GM15510 (cell line): ENCODE results near the gene USHBP1.

Source experiments
- POLR2A ChIP-seq: IDR thresholded peaks from 3 replicates; pipeline ENCODE4 v1.6.1; 2011; ENCODE audit warnings: borderline replicate concordance; ENCODE audit not compliant: insufficient read length; ENCODE audit errors: extremely low read depth

Gene USHBP1

DNA sequence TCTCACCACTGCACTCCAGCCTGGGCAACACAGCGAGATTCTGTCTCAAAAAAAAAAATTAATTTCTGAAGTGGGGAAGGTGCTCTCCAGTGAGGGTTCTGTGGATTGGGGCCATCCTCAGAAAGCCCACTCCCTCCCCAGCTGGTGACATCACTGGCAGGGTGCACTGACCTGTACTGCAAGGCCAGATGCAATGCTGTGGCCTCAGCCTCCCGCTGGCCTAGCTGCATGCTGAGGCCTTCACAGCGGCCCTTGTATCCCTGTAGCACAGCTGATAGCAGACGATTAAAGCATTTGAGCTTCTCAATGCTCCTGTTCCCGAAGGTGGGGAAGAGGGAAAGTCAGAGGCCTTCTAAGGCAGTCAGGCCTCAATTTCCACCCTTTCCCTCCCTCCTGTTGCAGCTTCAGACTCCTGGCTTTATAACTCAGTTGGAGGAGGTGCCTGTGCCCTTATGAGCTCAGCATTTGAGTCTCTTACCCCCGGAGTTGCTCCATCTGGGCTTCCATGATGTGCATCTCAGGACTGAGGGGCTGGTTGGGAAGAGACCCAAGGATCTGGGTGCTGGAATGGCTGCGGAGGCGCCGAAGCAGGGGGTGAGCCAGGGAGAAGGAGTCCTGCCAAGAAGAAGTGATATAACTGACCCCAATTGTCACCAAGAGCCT is 5.3 kb downstream of the USHBP1 start:
- TF ChIP-seq POLR2A, result no peak

GRCh38 chr19:17256130-17256529 is 8.4 kb downstream of the USHBP1 start:
- TF ChIP-seq POLR2A, result no peak

- TF ChIP-seq POLR2A, result no peak
Measured at GRCh38 chr19:17255150-17255621, 9.4 kb downstream of the USHBP1 start.

- TF ChIP-seq POLR2A, result no peak
Measured at GRCh38 chr19:17254636-17255035, 9.9 kb downstream of the USHBP1 start.

DNA sequence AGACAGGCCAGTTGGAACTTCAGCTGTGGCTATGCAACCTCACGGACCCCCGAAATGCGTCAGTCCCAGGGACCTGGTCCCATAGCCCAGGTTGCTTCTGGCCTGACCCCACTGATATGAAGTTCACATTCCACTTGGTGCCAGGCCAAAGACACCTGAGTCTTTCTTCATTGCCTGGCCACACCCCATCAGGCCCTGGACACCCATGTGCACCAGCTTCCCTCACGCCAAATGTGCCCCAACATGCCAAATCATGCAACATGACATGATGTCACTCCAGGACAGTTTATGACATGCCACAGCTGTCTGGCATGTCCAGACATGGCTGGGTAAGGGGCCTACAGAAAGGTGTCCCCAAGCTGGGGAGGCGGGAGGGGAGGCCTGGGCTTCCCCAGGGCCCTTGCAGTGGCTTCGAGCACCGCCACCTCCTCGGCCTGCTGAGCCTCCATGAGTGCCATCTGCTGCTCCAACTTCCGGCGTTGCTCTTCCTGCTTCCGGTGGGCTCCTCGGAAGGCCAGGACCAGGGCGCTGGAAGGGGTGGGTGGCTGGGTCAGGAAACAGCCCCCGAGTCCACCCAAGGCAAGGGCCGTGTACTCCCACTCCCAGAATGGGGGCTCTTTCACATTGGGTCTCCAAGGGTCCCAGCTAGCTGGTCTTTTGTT is 14.5 kb downstream of the USHBP1 start:
- TF ChIP-seq POLR2A, result no peak

DNA sequence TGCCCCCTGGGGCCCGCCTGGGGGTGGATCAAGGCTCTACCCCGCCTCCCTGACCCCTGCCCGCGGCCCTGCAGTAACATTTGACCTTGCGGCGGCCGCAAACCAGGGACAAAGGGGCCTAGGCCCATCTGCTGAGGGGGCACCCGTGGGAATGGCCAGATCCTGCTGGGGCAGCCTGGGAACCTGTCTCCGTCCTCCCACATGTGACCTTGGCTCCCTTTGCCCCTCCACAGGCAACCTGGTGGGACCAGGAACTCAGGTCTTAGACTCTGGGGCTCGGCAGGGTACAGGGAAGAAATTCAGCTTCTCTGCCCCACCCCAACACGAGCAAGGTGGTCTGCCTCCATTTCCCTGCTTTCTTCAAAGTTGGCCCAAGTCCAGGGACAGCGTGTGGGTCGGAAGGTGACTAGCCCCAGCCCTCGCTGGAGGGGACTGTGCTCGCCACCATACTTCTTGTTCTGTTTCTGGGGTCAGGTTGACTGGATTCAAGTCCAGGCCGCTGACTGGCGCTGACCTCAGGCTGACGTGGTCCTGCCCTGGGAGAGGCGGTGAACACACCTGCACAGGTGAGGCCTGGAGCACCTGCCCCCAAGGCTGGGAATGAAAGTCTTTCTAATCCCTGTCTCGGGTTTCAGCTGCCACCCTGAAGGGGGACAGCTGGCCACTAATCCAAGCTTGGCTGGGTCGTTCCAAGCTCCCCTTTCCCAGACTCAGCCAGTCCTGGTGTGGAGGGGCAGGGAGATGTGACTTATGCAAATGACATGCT is 16.4 kb downstream of the USHBP1 start:
- TF ChIP-seq POLR2A, result no peak

DNA sequence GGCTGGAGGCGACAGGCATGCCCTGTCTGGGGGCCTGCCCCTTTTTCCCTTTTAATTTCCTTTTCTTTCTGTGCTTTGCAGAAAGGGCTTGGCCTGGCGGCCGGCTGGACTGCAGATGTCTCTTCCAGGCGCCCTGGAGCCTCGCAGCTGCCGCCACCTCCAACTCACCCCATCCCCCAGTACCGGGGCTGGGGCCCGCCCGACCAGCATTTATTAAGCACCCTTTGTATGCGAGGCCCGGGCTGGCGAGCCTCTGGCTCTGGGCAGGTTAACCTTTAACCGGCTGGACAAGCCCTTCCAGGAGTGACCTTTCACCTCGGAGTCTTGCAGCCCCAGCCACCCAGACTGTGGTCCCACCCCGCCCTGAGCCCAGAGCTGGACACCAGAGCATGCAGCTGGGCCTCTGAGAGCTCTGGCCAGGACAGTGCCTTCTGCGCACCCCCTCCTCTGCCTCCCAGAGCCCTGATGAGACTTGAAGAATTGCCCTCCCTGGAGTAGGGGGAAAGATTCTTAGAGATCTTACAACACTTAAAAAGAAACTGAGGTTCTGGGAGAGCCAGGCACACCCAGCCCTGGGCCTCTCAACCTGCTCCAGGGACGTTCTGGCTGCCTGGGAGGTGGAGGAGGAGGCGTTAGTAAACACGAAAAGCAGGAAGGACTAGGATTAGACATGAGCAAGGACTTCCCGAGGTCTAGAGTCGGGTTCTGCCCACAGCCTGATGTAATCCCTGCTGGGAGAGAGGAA is 17.7 kb downstream of the USHBP1 start:
- TF ChIP-seq POLR2A, result no peak

DNA sequence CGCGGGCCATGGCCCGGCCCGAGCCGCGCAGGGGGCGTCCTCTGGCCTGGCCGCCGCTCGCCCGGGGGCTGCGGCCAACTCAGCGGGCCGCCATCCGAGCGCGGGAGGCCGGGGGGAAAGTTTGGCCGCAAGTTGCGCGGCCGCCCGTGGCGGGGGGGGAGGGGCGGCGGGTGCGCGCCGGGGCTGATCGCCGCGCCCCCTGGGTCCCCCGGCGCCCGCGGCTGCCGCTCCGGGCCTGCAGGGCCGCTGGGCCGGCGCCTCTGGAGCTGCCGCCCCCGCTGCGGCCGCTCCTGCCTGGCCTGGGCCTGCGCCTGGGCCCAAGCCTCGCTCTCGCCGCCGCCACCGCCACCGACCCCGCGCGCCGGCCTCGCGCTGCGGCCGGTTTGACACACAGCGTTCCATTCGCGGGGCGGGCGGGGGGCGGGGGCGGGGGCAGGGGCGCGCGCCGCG is 19.0 kb downstream of the USHBP1 start, which contains the start of gene NR2F6:
Gene NR2F6, minus strand, starts transcription at position 385 of the 450 bp plus-strand sequence. CDS start 699 bp downstream, outside the sequence.
- TF ChIP-seq POLR2A, result no peak

DNA sequence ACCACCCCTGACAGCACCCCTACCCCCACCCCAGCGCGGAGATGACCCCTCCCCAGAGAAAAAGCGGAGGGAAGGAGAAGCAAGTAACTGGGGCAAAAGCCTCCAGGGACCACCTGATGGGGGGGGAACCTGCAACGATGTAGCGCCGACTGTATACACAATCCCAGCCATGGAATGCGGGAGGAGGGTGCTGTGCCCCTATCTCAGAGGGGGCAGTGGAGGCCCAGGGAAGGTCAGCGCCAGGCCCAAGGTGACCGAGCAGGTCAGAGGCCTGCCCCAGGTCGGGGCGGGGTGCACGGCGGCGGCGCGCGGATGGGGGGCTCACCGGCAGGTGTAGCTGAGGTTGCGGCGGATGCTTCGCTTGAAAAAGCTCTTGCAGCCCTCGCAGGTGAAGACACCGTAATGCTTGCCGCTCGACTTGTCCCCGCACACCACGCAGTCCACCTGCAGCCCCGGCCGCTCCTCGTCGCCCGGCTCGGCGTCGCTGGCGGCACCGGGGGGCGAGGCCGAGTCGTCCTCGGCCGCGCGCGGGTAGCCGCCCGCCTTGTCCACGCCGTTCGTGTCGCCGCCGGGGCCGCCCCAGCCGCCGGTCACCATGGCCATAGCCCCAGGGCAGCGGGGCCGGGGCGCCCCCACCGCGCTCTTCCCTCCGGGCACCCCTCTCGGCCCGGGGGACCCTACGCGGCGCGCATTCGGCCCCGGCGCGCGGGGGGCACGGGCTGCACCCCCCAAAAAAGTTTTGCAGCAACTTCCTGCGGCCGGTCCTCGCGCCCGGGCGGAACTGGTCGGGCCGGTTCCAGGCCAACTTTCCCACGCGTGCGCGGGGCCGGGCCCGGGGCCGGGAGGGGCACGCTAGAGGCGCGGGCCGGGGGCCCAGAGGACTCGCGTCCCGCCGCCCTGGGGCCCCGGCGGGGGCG is 19.7 kb downstream of the USHBP1 start:
- no peak for TF ChIP-seq POLR2A

DNA sequence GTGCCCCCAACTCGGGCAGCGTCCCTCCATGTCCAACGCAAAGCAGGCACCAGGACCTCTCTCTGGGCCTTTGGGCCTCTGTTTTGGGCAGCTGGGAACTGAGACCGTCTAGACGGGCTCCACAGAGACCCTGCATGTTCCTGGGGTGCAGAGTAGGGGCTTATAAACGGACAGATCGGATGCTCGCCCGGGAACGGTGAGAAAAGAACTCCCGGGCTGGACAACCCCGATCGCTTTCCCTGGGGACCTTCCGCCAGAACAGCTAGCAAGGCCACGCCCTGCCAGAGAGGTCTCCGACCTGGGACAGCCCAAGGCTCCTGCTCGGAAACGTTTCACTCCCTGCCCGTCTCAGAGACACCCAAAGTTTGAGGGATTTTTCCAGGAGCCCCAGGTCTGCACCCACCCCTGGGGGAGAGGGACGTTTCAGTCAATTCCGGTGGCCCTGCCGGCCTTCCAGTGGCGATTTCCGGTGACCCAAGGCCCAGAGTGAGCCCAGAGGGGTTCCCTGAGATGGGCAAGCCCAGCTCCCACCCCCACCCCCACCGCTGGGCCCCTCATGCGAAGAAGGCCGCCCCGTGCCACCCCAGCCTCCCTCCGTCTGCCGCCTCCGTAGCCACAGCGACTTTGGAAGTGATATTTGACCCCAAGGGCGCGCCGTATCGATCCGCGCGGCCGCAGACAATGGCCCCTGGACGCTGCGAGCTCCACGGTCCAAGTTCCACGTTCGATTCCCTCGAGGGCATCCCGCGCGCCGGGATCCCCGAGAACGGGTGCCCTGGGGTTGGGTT is 20.5 kb downstream of the USHBP1 start:
- no peak for TF ChIP-seq POLR2A

DNA sequence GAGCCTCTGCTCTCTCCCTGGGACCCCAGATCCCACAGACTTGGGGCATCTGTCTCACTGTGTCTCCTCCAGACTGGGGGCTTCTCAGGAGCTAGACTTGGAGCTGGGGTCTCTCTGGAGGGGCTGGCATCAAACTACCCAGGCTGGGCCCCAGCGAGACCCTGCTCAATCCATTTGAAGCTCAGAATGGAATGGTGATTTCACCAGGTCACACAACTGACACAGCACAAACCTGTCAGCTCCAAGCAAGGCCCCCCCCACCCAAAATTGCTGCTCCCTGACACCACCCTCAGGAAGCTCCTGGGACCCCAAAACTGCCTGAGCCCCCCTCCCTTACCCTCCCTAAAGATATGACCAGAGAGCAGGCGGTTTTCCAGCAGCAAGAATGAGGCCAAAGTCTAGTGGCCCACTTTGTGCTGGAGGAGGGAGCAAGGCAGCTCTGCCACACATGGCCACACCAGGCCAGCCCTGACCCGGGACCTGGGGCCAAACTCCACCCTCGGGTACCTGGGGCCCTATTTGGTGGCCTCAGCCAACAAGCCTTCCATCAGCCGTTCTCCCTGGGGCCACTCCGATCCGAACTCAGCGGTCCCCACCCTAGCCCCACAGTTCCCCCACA is 21.2 kb downstream of the USHBP1 start:
- TF ChIP-seq POLR2A, result no peak

DNA sequence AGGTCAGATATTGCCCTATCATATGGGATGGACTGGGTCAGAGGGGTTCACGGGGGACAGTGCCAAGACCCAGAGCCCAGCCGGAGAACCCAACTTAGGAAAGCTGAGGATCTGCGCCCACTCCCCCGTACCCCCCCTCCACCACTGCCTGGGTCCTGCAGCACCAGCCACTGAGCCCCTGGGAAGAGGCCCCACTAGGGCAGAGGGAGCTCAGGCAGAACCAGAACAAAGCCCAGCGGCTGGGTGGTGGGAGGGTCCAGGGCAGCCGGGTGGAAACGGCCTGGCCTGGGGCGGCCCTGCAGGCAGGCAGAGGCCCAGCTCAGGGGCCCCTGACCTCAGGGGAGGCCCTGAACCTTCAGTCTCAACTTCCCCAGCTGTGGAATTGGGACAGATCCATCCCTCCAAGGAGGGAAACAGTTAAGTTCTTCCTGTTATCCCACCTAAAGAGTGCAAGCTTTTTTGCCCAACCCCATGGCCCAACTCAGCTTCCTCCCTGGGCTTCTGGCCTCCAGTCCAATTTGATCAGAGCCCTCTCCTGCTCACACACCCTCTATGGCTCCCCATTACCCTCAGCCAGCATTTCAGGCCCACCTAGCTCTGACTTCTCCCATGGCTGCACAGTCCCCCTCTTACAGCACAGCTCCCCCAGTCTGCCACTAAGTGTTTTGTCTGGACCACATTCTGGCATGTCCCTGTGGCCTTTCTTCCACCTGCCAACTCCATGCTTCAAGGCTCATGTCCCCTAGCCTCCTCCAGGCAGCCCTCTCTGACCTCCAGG is 21.9 kb downstream of the USHBP1 start:
- TF ChIP-seq POLR2A, result no peak
